Suprapubic skin (tissue), 3 donors: ENCODE data around the gene SYT14.

Source experiments
- CTCF ChIP-seq, 2 donors: fragments of 200-600 bp in 1 of 2; fragments of 450-650 bp in 1 of 2; sonication (generic) in 1 of 2; IDR thresholded peaks; one replicate each; pipeline ENCODE4 v1.5.1; 2016 to 2019; ENCODE audit warnings: antibody characterized with exemption in 2 of 2, mild to moderate bottlenecking in 1 of 2, moderate library complexity in 1 of 2
- EP300 ChIP-seq: sonication (generic); formaldehyde crosslinking; IDR thresholded peaks from one replicate; pipeline ENCODE4 v1.6.1; 2017; ENCODE audit warnings: antibody characterized with exemption

GRCh38 chr1:210092366-210092765 lies 154.3 kb downstream of the SYT14 start:
- TF ChIP-seq EP300 (no peak), CTCF (IDR thresholded peaks at IDR 0.05) (no peak)
